ENCODE data around the gene BCL7C.
"Not testable (repeated sequence)": the region's sequence is repeated elsewhere in the genome, so short reads cannot be mapped to it uniquely, and the experiment has no call there.

BCL7C gene

DNA sequence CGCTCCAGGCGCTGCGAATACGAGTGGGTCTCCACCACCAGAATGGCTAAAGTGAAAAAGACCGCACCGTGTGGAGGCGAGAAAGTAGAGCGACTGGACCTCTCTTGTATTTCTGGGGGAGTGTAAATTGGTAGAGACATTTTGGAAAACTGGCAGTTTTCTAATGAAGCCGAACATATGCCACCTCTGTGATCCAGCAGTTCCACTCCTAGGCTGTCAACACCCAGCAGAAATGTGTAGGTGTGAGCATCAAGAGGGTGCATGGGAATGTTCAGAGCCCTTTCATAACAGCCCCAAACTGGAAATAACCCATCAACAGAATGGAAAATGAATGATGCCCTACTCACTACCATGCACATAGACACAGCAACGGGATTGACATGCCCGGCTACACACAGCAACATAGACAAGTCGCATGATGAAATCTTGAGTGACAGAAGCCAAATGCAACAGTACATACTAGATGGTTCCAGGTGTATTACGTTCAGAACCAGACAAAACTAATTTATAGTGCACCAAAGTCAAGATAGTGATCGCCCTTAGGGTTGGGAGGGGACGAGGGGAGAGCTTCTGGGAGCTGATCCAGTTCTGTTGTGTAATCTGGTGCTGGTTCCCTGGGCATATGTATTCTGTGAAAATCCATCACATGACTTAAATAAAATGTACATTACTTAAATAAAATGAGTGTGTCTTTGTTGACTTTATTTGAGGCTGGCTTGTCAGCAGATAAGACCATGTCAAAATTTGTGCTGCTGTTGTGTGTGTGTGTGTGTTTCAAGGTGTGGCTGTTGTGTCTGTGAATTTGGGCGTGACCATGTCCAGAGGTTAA is 877 bp upstream of the BCL7C start:
- no peak for DNase-seq

GRCh38 chr16:30893417-30893743 is 497 bp downstream of the BCL7C start:
- no peak for DNase-seq

GRCh38 chr16:30892670-30893416 is 1.0 kb downstream of the BCL7C start:
- no peak for DNase-seq

- not testable (repeated sequence) for DNase-seq
Observed at GRCh38 chr16:30891043-30891823, 2.6 kb downstream of the BCL7C start.

DNA sequence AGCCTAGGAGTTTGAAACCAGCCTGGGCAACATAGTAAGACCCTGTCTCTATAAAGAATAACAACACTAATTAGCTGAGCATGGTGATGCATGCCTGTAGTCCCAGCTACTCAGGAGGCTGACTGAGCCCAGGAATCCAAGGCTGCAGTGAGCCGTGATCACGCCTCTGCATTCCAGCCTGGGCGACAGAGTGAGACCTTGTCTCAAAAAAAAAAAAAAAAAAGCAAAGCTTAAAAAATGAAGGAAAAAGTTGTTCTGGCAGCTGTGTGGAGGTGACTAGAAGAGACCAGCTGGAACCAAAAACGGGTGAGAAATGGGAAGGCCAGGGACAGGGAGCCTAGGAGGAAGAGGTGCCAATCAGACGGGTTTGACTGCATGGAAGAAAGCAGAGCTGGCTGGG is 4.2 kb downstream of the BCL7C start:
- no peak for DNase-seq

- no peak for DNase-seq
Observed at GRCh38 chr16:30888856-30889499, 4.9 kb downstream of the BCL7C start.

GRCh38 chr16:30887927-30888326 is 6.0 kb downstream of the BCL7C start:
- no peak for DNase-seq

DNA sequence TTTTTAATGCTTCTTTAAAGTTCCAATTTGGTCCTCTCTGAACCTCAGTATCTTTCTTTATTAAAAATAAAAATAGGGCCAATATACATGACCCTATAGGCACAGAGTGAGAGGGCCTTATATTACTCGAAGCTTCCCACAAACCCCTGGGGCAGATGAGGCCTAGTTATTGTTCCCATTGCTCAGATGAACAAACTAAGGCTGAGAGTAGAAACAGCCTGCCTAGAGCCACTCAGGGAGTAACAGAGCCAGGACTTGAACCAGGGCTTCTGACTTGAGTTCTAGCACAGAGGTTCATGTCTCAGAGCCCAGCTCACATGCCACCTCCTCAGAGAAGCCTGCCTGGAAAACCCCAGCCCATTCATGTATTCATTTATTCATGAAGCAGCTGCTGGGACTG is 7.7 kb downstream of the BCL7C start:
- DNase-seq = no peak

DNA sequence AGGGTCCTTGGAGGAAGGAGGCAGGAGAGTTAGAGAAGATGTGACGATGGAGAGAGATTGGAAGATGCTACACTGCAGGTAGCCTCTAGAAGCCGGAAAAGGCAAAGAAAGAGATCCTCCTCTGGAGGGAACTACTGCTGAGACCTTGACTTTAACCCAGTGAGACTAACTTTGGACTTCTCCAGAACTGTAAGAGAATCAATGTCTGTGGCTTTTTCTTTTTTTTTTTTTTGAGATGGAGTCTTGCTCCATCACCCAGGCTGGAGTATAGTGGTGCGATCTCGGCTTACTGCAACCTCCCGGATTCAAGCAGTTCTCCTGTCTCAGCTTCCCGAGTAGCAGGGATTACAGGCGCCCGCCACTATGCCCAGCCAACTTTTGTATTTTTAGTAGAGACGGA is 8.7 kb downstream of the BCL7C start:
- no peak for DNase-seq

DNA sequence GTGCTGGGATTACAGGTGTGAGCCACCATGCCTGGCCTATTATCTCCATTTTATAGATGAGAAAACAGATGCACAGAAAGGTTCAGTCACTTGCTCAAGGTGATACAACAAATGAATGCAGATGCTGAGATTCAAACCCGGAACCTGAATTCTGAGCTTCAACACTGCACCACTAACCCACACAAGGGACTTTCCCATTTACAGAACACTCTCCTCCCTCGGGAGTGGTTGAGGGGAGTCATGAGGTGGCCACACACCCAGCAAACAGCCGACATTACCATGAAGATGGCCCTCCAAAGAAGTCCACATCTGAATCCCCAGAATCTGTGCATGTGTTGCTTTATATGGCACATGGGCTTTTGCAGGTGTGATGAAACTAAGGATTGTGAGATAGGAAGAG is 9.1 kb downstream of the BCL7C start:
- no peak for DNase-seq

- no peak for DNase-seq
Observed at GRCh38 chr16:30882429-30883310, 11.2 kb downstream of the BCL7C start.

DNA sequence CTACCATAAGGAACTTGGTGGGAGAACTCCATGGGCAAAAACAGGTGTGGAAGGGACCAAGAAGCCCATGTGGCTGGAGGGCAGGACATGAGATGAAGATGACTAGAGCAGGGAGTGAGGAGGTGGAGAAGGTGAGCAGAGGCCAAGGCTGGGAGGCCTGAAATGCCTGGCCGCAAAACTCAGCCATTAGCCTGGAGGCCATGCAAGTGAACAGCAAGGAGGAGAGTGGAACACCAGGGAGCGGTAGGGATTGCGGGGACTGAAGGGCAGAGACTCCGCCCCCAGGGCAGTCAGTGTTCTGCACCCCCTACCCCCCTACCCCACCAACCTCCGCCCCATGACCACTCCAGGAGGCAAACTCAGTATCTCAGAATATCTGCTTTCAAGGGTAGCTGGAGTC is 17.0 kb downstream of the BCL7C start:
- no peak for DNase-seq

DNA sequence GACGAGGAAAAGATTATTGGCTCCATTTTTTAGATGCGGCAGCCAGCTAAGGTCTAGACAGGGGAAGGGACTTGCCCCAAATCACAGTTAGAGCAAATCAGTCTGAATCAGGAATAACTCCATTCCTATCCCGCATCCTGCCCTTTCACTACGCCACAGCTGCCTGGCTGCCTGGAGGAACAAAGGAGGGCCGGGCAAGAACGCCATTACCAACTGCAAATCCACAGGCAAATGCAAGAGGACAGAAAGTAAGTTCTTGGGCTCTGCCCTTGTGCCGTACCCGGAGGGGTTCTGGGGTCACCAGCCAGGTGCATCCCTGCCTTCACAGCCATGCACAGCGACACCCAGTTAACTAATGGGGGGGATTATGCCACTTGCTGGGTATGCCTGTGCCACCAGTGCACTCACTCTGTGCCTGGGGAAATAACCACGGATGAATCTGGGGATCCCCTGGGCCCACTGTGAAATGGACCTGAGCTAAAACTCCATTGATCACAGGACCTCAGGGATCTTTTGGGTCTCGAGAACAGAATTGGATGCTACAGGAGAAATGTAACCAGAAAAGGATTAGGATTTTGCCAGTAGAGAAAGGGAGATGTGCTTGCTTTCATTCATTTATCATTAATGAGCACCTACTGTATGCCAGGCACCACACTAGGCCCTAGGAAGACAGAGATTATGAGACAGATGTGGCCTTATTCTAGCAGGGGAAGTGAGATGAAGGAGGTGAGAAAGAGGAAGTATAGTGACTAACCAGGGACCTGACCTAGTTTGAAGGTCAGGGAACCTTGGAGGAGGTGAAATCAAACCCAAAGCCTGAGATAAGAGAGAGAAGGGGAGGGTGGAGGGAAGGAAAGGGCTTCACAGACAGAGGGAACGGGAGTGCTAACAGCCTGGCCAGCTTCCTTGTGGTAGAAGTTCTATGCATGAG is 17.7 kb downstream of the BCL7C start:
- DNase-seq = no peak

- peak; percentile 59 for DNase-seq
Observed at GRCh38 chr16:30874821-30875717, 18.8 kb downstream of the BCL7C start.

- DNase-seq = no peak
Observed at GRCh38 chr16:30874244-30874820, 19.5 kb downstream of the BCL7C start.

GRCh38 chr16:30870904-30871303 is 23.0 kb downstream of the BCL7C start:
- no peak for DNase-seq

DNA sequence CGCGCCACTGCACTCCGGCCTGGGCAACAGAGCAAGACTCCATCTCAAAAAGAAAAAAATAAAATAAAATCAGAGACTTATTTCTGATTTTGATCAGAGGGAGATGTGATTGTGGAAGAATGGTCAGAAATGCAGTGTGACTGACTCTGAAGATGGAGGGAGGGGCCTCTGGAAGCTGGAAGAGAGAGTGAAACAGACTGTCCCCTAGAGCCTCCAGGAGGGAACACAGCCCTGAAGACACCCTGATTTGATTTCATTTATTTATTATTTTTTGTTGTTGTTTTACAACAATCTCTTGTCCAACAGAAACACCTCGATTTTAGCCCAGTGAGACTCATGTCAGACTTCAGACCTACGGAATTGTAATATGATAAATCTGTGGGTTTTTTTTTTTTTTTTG is 26.1 kb downstream of the BCL7C start:
- DNase-seq = no peak

GRCh38 chr16:30866031-30866430 is 27.8 kb downstream of the BCL7C start:
- no peak for DNase-seq

- not testable (repeated sequence) for DNase-seq
Observed at GRCh38 chr16:30863178-30863577, 30.7 kb downstream of the BCL7C start.

Measured in NCI-H1694 (cell line).